Measurements from ENCODE around the gene BTG1.
A peak's percentile ranks its signal among the peaks of the same experiment; 100 is the strongest.

The BTG1 gene

GRCh38 chr12:92129609-92130008 lies 16.0 kb downstream of the BTG1 start:
- peaks cover 74% of the 10 kb centered on the region for H3K4me1 Mint-ChIP-seq
- no peak for ATAC-seq
- peaks cover 50% of the 10 kb centered on the region for H3K36me3 Mint-ChIP-seq
- no peaks in the 10 kb centered on the region for H3K9me3 Mint-ChIP-seq
- H3K4me3 Mint-ChIP-seq: no peak overlapping the region
- H3K27me3 Mint-ChIP-seq: no peaks in the 10 kb centered on the region
- peak overlapping the region; percentile 44 for H3K27ac Mint-ChIP-seq

DNA sequence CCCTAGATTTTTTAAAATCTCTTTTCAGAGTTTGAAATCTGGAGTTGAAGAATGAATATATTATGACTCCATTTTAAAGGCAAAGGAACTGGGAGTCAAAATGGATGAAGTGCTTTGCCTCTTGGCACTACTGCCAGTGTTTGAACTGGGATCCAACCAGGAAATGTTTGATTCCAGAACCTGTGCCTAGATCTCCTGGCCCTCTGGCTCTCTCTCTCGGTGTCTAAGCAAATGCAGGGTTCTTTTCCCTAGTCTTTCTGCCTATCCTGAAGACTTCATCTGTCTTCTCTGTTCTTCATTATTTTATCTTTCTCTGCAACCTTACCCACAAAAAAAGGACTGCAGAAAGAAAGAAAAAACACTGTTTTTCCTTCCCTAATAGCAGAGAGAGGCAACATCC lies 17.0 kb downstream of the BTG1 start:
- no peaks in the 10 kb centered on the region for H3K27me3 Mint-ChIP-seq
- H3K4me3 Mint-ChIP-seq: no peak overlapping the region
- H3K9me3 Mint-ChIP-seq: no peaks in the 10 kb centered on the region
- no peak for ATAC-seq
- H3K4me1 Mint-ChIP-seq: peaks cover 74% of the 10 kb centered on the region
- peaks cover 50% of the 10 kb centered on the region for H3K36me3 Mint-ChIP-seq
- H3K27ac Mint-ChIP-seq: peak overlapping the region; percentile 44

GRCh38 chr12:92124689-92125029 lies 21.0 kb downstream of the BTG1 start:
- peaks cover 7% of the 10 kb centered on the region for H3K9me3 Mint-ChIP-seq
- ATAC-seq: peak; percentile 41
- peak overlapping the region; percentile 62 for H3K27ac Mint-ChIP-seq
- H3K4me3 Mint-ChIP-seq: peak overlapping the region; percentile 51
- H3K36me3 Mint-ChIP-seq: peaks cover 58% of the 10 kb centered on the region
- H3K4me1 Mint-ChIP-seq: peaks cover 47% of the 10 kb centered on the region
- no peaks in the 10 kb centered on the region for H3K27me3 Mint-ChIP-seq

DNA sequence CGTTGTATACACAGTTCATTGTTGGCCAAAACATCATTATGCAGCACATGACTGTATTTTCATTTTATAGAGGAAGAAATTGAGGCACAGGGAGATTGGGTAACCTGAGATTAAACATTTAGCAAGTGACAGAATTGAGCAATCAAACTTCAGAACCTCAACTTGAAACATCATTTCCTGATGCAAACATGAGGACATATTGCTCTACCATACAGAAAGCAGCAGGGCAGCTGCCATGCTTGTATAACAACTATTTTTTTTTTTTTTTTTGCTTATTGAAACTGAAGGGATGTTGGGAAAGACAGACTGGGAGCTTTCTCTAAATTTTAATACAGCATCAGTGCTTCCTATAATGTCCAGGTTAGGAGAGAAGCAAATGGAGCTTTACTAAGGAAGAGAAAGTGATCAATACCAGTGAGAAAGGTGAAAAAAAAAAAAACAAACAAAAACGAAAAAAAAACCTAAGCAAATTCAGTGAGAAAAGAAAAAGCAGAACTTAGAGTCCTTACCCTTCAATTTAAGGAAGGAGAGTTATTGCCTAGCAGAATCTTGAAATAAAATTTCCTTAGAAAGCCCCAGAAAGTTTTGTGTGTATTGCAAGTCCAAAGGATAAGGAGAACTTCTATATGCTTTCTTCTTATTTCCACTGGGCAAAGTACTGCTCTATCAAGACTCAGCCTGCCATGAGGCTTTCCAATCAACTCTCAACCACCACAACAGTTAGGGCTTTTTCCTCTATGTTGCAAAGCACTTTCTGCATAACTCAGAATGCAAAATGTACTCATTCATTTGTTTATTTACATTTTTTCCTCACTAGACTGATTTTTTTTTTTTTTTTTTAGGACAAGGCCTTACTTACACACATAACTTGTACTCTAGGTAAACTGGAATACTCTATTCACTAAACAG lies 21.6 kb downstream of the BTG1 start:
- H3K4me3 Mint-ChIP-seq: peak overlapping the region; percentile 51
- peaks cover 58% of the 10 kb centered on the region for H3K36me3 Mint-ChIP-seq
- H3K9me3 Mint-ChIP-seq: peaks cover 7% of the 10 kb centered on the region
- H3K27me3 Mint-ChIP-seq: no peaks in the 10 kb centered on the region
- peak overlapping the region; percentile 62 for H3K27ac Mint-ChIP-seq
- ATAC-seq: peak; percentile 50
- H3K4me1 Mint-ChIP-seq: peaks cover 41% of the 10 kb centered on the region

- Mint-ChIP-seq H3K9me3 (peaks cover 7% of the 10 kb centered on the region), H3K4me3 (no peak overlapping the region), H3K36me3 (peaks cover 57% of the 10 kb centered on the region), H3K4me1 (peaks cover 36% of the 10 kb centered on the region), H3K27me3 (no peaks in the 10 kb centered on the region), H3K27ac (no peak overlapping the region)
- ATAC-seq: no peak
Observed at GRCh38 chr12:92122941-92123779, 22.5 kb downstream of the BTG1 start.

DNA sequence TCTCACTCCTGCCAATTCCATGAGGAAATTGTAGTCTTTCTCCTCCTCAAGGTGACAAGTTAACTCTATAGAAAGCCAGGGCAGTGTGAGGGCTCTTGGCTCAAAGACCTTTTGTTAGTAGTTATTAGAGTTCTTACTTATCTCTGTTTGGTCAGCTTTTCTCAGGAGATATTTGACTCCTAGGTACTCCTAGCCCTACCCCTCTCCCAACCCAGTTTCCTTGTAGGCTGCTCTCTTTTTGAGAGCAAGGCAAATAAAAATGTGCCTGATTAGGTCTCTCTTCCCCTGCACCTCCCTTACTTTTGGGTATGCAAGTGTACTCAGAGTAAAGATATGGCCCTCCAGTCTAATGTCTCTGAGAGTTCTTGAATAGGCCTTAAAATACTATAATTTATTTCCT lies 23.8 kb downstream of the BTG1 start:
- H3K27ac Mint-ChIP-seq: no peak overlapping the region
- H3K9me3 Mint-ChIP-seq: peaks cover 7% of the 10 kb centered on the region
- ATAC-seq: no peak
- peaks cover 48% of the 10 kb centered on the region for H3K36me3 Mint-ChIP-seq
- H3K27me3 Mint-ChIP-seq: no peaks in the 10 kb centered on the region
- H3K4me3 Mint-ChIP-seq: no peak overlapping the region
- peaks cover 33% of the 10 kb centered on the region for H3K4me1 Mint-ChIP-seq

- H3K36me3 Mint-ChIP-seq: peaks cover 51% of the 10 kb centered on the region
- H3K27me3 Mint-ChIP-seq: no peaks in the 10 kb centered on the region
- peaks cover 20% of the 10 kb centered on the region for H3K4me1 Mint-ChIP-seq
- no peak for ATAC-seq
- no peak overlapping the region for H3K4me3 Mint-ChIP-seq
- peaks cover 7% of the 10 kb centered on the region for H3K9me3 Mint-ChIP-seq
- H3K27ac Mint-ChIP-seq: no peak overlapping the region
Observed at GRCh38 chr12:92118826-92119536, 26.7 kb downstream of the BTG1 start.

- Mint-ChIP-seq H3K4me3 (no peak overlapping the region), H3K27me3 (no peaks in the 10 kb centered on the region), H3K36me3 (peaks cover 24% of the 10 kb centered on the region), H3K27ac (no peak overlapping the region), H3K4me1 (peaks cover 35% of the 10 kb centered on the region), H3K9me3 (no peaks in the 10 kb centered on the region)
- no peak for ATAC-seq
Observed at GRCh38 chr12:92114834-92115233, 30.8 kb downstream of the BTG1 start.

DNA sequence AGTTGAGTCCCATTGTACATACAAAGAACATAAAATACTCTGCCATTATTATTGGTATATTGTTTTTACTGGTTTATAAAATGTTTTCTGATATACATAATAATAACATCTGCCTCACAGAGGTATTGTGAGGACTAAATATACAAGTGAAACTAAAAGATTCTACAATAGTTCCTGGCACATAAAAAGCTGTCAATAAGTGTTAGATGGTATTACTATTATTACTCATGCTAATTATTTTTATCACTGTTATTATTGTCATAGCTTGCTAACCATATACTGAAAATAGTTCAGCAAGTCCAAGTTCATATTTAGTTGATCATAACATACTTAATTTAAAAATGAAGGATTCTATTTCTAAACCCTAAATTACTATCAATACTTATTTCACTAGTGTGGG lies 34.4 kb downstream of the BTG1 start:
- Mint-ChIP-seq H3K27me3 (no peaks in the 10 kb centered on the region), H3K4me3 (no peak overlapping the region), H3K36me3 (peaks cover 12% of the 10 kb centered on the region), H3K27ac (no peak overlapping the region), H3K4me1 (peaks cover 50% of the 10 kb centered on the region), H3K9me3 (no peaks in the 10 kb centered on the region)
- no peak for ATAC-seq

GRCh38 chr12:92110083-92110640 lies 35.5 kb downstream of the BTG1 start:
- Mint-ChIP-seq H3K36me3 (peaks cover 6% of the 10 kb centered on the region), H3K4me1 (peaks cover 49% of the 10 kb centered on the region), H3K4me3 (no peak overlapping the region), H3K27me3 (no peaks in the 10 kb centered on the region), H3K27ac (no peak overlapping the region), H3K9me3 (no peaks in the 10 kb centered on the region)
- ATAC-seq: no peak

- Mint-ChIP-seq H3K4me1 (peaks cover 51% of the 10 kb centered on the region), H3K36me3 (peaks cover 1% of the 10 kb centered on the region), H3K9me3 (no peaks in the 10 kb centered on the region), H3K4me3 (no peak overlapping the region), H3K27ac (no peak overlapping the region), H3K27me3 (no peaks in the 10 kb centered on the region)
- ATAC-seq: no peak
Observed at GRCh38 chr12:92109613-92110012, 36.0 kb downstream of the BTG1 start.

GRCh38 chr12:92108651-92109050 lies 37.0 kb downstream of the BTG1 start:
- Mint-ChIP-seq H3K4me3 (no peak overlapping the region), H3K4me1 (peaks cover 50% of the 10 kb centered on the region), H3K27ac (peak overlapping the region; percentile 8)

DNA sequence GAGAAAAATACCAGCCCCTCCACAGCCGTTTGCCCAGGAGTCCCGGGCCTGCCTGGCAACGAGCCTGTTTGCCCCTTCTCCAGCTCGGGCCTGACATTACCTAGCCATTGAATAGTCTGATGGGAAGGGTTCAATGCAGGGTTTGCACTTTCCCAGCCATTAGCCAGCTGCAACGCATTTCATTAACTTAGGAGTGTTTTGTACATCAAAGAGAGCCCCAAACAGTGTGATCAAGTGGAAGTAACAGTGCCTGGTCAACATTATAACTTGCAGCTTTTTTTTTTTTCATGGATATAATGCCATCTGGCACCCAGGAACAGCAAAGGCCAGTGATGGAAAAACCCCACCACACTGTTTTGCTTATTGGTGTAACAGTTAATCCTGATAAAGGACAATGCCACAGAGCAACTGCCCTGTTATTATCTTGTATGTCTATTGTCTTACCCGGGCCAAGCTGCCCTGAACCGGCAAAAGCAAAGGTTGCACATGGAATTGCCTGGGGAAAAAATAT lies 38.0 kb downstream of the BTG1 start:
- Mint-ChIP-seq H3K36me3 (no peaks in the 10 kb centered on the region), H3K4me3 (no peak overlapping the region), H3K4me1 (peaks cover 44% of the 10 kb centered on the region), H3K9me3 (no peaks in the 10 kb centered on the region), H3K27me3 (no peaks in the 10 kb centered on the region), H3K27ac (no peak overlapping the region)
- ATAC-seq: no peak

More at GRCh38 chr12:92108651-92109050, 37.0 kb downstream of the BTG1 start:
- Mint-ChIP-seq H3K27me3 (no peaks in the 10 kb centered on the region), H3K9me3 (no peaks in the 10 kb centered on the region), H3K36me3 (no peaks in the 10 kb centered on the region)
- ATAC-seq: no peak

DNA sequence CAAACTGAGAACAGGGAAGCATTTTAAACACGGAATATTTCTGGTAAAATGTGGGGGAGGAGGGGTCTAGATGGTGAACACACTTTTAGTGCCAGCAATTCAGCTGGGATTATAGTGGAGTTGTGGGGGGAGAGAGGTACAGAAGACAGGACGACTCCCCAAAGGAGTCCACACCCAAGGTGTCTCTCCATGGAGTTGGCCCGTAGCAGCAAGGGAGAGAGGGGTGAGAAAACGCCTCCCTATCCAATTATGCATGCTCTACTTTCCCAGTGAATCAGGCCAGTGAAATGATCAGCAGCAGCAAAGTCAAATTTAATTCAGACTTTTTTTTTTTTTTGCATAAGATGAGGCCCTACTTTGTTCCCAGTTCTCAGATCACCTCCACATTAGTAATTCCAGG lies 38.6 kb downstream of the BTG1 start:
- H3K4me1 Mint-ChIP-seq: peaks cover 42% of the 10 kb centered on the region
- no peak for ATAC-seq
- no peak overlapping the region for H3K4me3 Mint-ChIP-seq
- no peaks in the 10 kb centered on the region for H3K9me3 Mint-ChIP-seq
- no peaks in the 10 kb centered on the region for H3K36me3 Mint-ChIP-seq
- no peak overlapping the region for H3K27ac Mint-ChIP-seq
- no peaks in the 10 kb centered on the region for H3K27me3 Mint-ChIP-seq

DNA sequence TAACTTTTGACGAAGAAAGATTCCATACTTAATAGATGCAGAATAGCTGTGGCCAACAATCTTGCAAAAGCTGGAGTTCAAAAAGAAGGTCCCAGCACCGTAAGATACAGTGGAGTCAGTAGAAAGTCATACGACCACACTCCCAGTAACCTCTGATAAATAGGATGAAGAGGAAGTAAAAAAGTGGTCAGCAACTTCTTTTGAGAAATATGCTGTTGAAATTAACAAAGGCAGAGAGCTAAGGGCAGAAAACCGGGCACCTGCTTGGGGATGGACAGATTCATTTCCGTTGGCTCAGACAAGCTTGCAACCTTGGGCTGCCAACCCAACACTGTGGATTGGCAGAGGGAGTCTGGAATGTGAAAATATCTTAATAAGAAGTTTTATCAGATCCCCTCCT lies 40.0 kb downstream of the BTG1 start:
- Mint-ChIP-seq H3K4me3 (no peak overlapping the region), H3K36me3 (peaks cover 5% of the 10 kb centered on the region), H3K27me3 (no peaks in the 10 kb centered on the region), H3K27ac (no peak overlapping the region), H3K4me1 (peaks cover 36% of the 10 kb centered on the region), H3K9me3 (peaks cover 4% of the 10 kb centered on the region)
- no peak for ATAC-seq

All from stimulated activated memory B cell treated with anti-CD40 and anti-IgM and Interleukin-4, amounts not matched to agents 10 μg/mL and 1 μg/mL and 100 μg/mL, for 72 hours (primary cell).